Activated CD8-positive, alpha-beta memory T cell treated with anti-CD3 and anti-CD28 coated beads, Interleukin-2, amount 50 U/mL, for 1 hour (primary cell): ENCODE data around the gene TERB2.
"Not testable (repeated sequence)": the region's sequence is repeated elsewhere in the genome, so short reads cannot be mapped to it uniquely, and the experiment has no call there.

Source experiments
- DNase-seq: peaks from one replicate; pipeline ENCODE4 v3.0.0-alpha.2; 2020; ENCODE audit errors: extremely low read depth

Gene TERB2

GRCh38 chr15:44956388-44956787 lies at the start of gene TERB2:
TSS of gene TERB2 (plus strand) at chr15:44956687. CDS start at chr15:44956719, 32 bp downstream.
- no peak for DNase-seq

GRCh38 chr15:44909423-44909822 lies 47.1 kb upstream of the TERB2 start:
- DNase-seq, result no peak

GRCh38 chr15:44910981-44911625 lies 45.4 kb upstream of the TERB2 start:
- no peak for DNase-seq

GRCh38 chr15:44912186-44912585 lies 44.3 kb upstream of the TERB2 start:
- not testable (repeated sequence) for DNase-seq

GRCh38 chr15:44912974-44913448 lies 43.5 kb upstream of the TERB2 start:
- not testable (repeated sequence) for DNase-seq

GRCh38 chr15:44918136-44918535 lies 38.4 kb upstream of the TERB2 start:
- no peak for DNase-seq

GRCh38 chr15:44928658-44929057 lies 27.8 kb upstream of the TERB2 start:
- not testable (repeated sequence) for DNase-seq

- DNase-seq, result not testable (repeated sequence)
Measured at GRCh38 chr15:44930283-44930682, 26.2 kb upstream of the TERB2 start.

GRCh38 chr15:44958302-44958701 lies 1.8 kb downstream of the TERB2 start:
- DNase-seq, result not testable (repeated sequence)

GRCh38 chr15:44968475-44968874 lies 12.0 kb downstream of the TERB2 start:
- DNase-seq, result no peak

- DNase-seq, result no peak
Measured at GRCh38 chr15:44971036-44971435, 14.5 kb downstream of the TERB2 start.

GRCh38 chr15:44976183-44976582 lies 19.7 kb downstream of the TERB2 start:
- not testable (repeated sequence) for DNase-seq

GRCh38 chr15:44977781-44978180 lies 21.3 kb downstream of the TERB2 start:
- DNase-seq, result not testable (repeated sequence)

GRCh38 chr15:44979617-44980339 lies 23.3 kb downstream of the TERB2 start:
- not testable (repeated sequence) for DNase-seq

- not testable (repeated sequence) for DNase-seq
Measured at GRCh38 chr15:44984144-44984543, 27.7 kb downstream of the TERB2 start.

GRCh38 chr15:44986346-44987055 lies 30.0 kb downstream of the TERB2 start:
- DNase-seq, result not testable (repeated sequence)

GRCh38 chr15:44987711-44988110 lies 31.2 kb downstream of the TERB2 start:
- not testable (repeated sequence) for DNase-seq

- not testable (repeated sequence) for DNase-seq
Measured at GRCh38 chr15:44988184-44988869, 31.8 kb downstream of the TERB2 start.

GRCh38 chr15:44988870-44989219 lies 32.4 kb downstream of the TERB2 start:
- not testable (repeated sequence) for DNase-seq

GRCh38 chr15:44997632-44998031 lies 41.1 kb downstream of the TERB2 start:
- not testable (repeated sequence) for DNase-seq

- no peak for DNase-seq
Measured at GRCh38 chr15:44999105-44999504, 42.6 kb downstream of the TERB2 start.

- not testable (repeated sequence) for DNase-seq
Measured at GRCh38 chr15:45001180-45001579, 44.7 kb downstream of the TERB2 start.
